Gastroesophageal sphincter (tissue), 4 donors: ENCODE measurements around the gene CDIPT. TPM values are rescaled to one million over a fixed set of nuclear protein-coding genes. Genes with fewer than 3 reads are reported as not detected.

ENCODE experiments used
- ATAC-seq: fragments of 150-250 bp; one replicate; pipeline ENCODE4 v1.9.1; 2016; ENCODE audit warnings: mild to moderate bottlenecking, moderate library complexity
- H3K27ac ChIP-seq, 4 donors: fragments of 200-600 bp; sonication (generic) in 3 of 4; 1 replicate in 3 of 4; 2 replicates in 1 of 4; pipeline ENCODE4 v1.5.1; 2016 to 2019
- H3K27me3 ChIP-seq: fragments of 200-600 bp; sonication (generic); one replicate; pipeline ENCODE4 v1.5.1; 2019
- H3K36me3 ChIP-seq, 2 donors: fragments of 200-600 bp; sonication (generic); one replicate each; pipeline ENCODE4 v1.5.1; 2019; ENCODE audit warnings: control low read depth in 1 of 2
- H3K4me1 ChIP-seq, 3 donors: fragments of 200-600 bp; sonication (generic); 1 replicate in 2 of 3; 2 replicates in 1 of 3; pipeline ENCODE4 v1.5.1; 2016 to 2019; ENCODE audit warnings: control low read depth in 2 of 3
- H3K4me3 ChIP-seq, 2 donors: fragments of 200-600 bp; sonication (generic); one replicate each; pipeline ENCODE4 v1.5.1; 2019; ENCODE audit warnings: mild to moderate bottlenecking in 1 of 2, moderate library complexity in 1 of 2
- H3K9me3 ChIP-seq, 3 donors: fragments of 200-600 bp; sonication (generic); one replicate each; pipeline ENCODE4 v1.5.1; 2017 to 2019; ENCODE audit warnings: control low read depth in 2 of 3
- EP300 ChIP-seq: sonication (generic); formaldehyde crosslinking; IDR thresholded peaks from one replicate; pipeline ENCODE4 v1.6.1; 2017; ENCODE audit warnings: antibody characterized with exemption, mild to moderate bottlenecking
- POLR2A ChIP-seq, 2 donors: fragments of 450-650 bp; IDR thresholded peaks; one replicate each; pipeline ENCODE4 v1.6.1; 2017; ENCODE audit warnings: antibody characterized with exemption in 2 of 2, mild to moderate bottlenecking in 2 of 2, moderate library complexity in 1 of 2
- POLR2AphosphoS5 ChIP-seq: sonication (generic); formaldehyde crosslinking; IDR thresholded peaks from one replicate; pipeline ENCODE4 v1.6.1; 2017; ENCODE audit warnings: antibody characterized with exemption
- WGBS, 2 donors: methylation state at CpG; one replicate each; pipeline ENCODE4 v1.1.5; 2018; ENCODE audit warnings: low coverage in 1 of 2; 5-methylcytosine and 5-hydroxymethylcytosine counted together
- total RNA-seq, 4 donors: library from RNA; depleted of rRNA; stranded (reverse); fragments of >200 nt; gene quantifications; one replicate each; pipeline ENCODE4 v1.1.0, GENCODE V29; 2016
- TF ChIP-seq, protein P1 (sequence below), 4 experiments: fragments of 200-600 bp in 2 of 4; fragments of 450-650 bp in 2 of 4; sonication (generic) in 1 of 4; IDR thresholded peaks; one replicate each; pipeline ENCODE4 v1.5.1; 2017 to 2019; ENCODE audit warnings: antibody characterized with exemption in 4 of 4, mild to moderate bottlenecking in 2 of 4, moderate library complexity in 2 of 4

Gene CDIPT
- total RNA-seq, 4 donors from 2014 or later, result 119 to 167 (median 130) TPM

DNA sequence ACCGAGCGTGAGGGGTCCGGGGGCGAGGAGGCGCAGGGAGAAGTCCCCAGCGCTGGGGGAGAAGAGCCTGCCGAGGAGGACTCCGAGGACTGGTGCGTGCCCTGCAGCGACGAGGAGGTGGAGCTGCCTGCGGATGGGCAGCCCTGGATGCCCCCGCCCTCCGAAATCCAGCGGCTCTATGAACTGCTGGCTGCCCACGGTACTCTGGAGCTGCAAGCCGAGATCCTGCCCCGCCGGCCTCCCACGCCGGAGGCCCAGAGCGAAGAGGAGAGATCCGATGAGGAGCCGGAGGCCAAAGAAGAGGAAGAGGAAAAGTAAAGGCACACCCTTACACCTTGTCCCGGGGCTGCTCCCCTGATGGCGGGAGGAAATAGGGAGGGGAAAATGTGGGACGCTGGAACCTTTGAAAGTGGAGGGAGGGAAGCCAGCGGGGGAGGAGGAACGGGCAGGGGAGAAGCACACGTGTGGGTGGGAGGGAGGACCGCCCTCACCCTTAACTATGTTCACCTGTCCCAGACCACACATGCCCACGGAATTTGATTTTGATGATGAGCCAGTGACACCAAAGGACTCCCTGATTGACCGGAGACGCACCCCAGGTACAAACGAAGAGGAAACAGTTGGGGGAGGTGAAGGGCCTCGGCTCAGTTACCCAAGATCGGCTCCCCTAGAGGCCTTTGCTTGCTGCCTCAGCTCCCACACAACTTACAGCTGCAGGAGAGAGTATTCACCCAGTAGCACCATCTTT, 46.2 kb downstream of the CDIPT start:
- Histone ChIP-seq H3K27ac (peak overlapping the region; percentile 84 to 98 (median 98)), H3K36me3 (peaks cover 0 to 20% of the 10 kb centered on the region in 2 donors), H3K9me3 (no peaks in the 10 kb centered on the region), H3K4me1 (peaks cover 2 to 86% (median 51%) of the 10 kb centered on the region in 3 donors), H3K27me3 (no peaks in the 10 kb centered on the region), H3K4me3 (peak overlapping the region; percentile 58 to 84)
- peak; percentile 2 to 49 for TF ChIP-seq POLR2A (IDR thresholded peaks at IDR 0.05)
- no peak for TF ChIP-seq EP300
- TF ChIP-seq POLR2AphosphoS5, result peak; percentile 39
- TF ChIP-seq, protein P1, sequence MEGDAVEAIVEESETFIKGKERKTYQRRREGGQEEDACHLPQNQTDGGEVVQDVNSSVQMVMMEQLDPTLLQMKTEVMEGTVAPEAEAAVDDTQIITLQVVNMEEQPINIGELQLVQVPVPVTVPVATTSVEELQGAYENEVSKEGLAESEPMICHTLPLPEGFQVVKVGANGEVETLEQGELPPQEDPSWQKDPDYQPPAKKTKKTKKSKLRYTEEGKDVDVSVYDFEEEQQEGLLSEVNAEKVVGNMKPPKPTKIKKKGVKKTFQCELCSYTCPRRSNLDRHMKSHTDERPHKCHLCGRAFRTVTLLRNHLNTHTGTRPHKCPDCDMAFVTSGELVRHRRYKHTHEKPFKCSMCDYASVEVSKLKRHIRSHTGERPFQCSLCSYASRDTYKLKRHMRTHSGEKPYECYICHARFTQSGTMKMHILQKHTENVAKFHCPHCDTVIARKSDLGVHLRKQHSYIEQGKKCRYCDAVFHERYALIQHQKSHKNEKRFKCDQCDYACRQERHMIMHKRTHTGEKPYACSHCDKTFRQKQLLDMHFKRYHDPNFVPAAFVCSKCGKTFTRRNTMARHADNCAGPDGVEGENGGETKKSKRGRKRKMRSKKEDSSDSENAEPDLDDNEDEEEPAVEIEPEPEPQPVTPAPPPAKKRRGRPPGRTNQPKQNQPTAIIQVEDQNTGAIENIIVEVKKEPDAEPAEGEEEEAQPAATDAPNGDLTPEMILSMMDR (IDR thresholded peaks at IDR 0.05), result no peak
- ATAC-seq, result peak; percentile 44
- 6 to 9% methylated on average over 3 to 14 of the region's 37 CpGs for WGBS, 2 donors

DNA sequence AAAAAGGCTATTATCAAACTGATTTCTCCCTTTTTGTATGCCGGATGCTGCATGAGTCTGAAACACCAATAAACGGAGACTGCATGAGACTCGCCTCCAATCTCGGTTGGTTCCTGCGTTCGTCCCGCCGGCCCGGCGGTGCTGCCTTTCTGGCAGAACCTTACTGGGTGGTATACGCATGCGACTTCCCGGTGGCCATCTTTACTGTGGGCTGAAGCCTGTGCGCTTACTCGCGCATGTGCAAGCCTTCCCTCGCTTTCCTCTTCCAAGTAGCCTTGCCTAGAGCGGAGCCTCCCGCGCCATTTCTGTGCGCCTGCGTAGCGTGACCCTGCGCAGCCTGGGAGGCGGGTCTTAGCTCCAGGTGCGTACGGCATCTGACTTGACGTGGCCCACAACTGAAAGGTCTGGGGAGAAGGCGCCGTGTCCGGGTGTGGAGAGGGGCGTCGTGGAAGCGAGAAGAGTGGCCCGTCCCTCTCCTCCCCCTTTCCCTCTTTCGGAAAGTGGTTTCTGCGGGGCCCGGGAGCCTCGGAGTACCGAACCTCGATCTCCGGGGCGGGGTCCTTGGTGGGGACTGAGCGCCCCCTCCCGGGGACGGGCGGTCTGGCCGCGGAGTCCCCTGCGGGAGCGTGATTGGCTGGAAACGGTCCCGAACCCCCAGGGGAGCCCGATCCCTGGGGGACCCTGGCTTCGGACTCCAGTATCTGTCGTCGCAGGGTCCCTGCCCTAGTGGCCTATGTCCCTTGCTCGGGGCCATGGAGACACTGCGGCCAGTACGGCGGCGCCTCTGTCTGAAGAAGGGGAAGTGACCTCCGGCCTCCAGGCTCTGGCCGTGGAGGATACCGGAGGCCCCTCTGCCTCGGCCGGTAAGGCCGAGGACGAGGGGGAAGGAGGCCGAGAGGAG, 47.0 kb downstream of the CDIPT start, which contains the start of gene PAGR1:
Gene PAGR1, plus strand, starts transcription at position 360 of the 901 bp plus-strand sequence. Its CDS starts 374 bp downstream, at position 734.
- peaks cover 0 to 20% of the 10 kb centered on the region in 2 donors for H3K36me3 ChIP-seq
- TF ChIP-seq POLR2AphosphoS5 (peak; percentile 65), EP300 (no peak), POLR2A (IDR thresholded peaks at IDR 0.05) (peak; percentile 32 to 49)
- TF ChIP-seq, protein P1 (IDR thresholded peaks at IDR 0.05), result peak in 3 of 4 experiments; percentile 84 to 98 (median 91)
- H3K27ac ChIP-seq, result peak within 1 kb of the TSS; percentile 84 to 98 (median 98)
- peaks cover 2 to 85% (median 45%) of the 10 kb centered on the region in 3 donors for H3K4me1 ChIP-seq
- no peaks in the 10 kb centered on the region for H3K9me3 ChIP-seq
- no peaks in the 10 kb centered on the region for H3K27me3 ChIP-seq
- H3K4me3 ChIP-seq, result peak within 1 kb of the TSS; percentile 58 to 84
- ATAC-seq, result peak; percentile 85
- WGBS, 2 donors, result 0 to 1% methylated on average over 10 to 23 of the region's 70 CpGs

DNA sequence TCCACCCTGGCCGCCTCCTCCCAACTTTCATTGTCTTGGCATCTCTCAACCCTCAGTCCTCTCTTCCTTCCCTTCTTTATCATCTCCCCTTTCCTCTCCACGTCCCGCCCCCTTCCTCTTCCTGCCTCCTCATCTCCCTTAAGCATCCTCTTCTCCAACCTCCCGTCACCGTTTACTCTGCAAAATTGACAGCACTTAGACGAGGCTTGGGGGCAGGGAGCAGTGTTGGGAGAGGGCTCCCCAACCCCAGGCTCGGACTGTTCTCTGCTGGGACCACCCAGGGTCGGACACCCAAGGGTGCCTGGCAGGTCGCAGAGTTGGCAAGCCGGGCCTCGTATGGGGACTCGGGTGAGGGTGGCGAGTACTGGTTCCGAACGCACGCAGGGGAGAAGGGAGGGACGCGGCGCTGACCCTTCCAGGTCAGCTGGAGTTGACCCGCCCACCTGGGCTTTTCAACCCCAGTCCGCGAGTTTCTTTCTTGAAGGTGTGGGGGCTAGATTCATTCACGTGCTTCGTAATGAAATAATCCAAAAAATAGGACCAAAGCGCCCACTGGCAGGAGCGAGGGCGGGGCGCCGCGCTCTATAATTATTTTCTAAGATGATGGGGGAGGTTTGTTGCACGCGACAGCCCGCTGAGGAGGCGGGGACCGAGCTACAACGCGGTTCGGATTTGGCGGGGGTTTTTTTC, 47.8 kb downstream of the CDIPT start:
- Histone ChIP-seq H3K9me3 (no peaks in the 10 kb centered on the region), H3K27me3 (no peaks in the 10 kb centered on the region), H3K36me3 (peaks cover 0 to 22% of the 10 kb centered on the region in 2 donors), H3K4me3 (peak overlapping the region; percentile 25 to 84), H3K4me1 (peaks cover 6 to 87% (median 53%) of the 10 kb centered on the region in 3 donors), H3K27ac (peak overlapping the region; percentile 60 to 98 (median 98))
- no peak for ATAC-seq
- 1 to 13% methylated on average over 5 to 16 of the region's 39 CpGs for WGBS, 2 donors
- TF ChIP-seq POLR2A (IDR thresholded peaks at IDR 0.05), result no peak
- TF ChIP-seq, protein P1 (IDR thresholded peaks at IDR 0.05), result no peak
- no peak for TF ChIP-seq POLR2AphosphoS5

DNA sequence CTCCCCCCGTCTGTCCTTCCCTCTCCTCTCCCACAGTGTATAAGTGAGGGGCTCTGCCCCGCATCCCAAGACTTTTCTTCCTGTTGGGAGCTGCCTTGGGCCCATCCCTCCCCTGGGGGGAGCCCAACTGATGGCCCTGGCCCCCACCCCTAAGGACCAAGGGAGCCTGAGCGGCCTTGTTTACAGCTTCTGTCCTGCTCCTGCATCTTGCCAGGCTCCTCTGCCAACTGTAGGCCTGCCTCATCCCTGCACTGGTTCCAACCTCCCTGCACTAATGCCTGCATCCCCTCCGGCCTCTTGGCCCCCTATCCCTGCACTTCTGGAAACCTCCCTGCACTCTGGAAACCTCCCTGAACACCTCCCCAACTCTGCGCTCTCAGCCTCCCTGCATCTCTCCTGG, 48.4 kb downstream of the CDIPT start:
- H3K27ac ChIP-seq, result peak overlapping the region in 3 of 4 donors; percentile 98

More for the DNA sequence above, 48.4 kb downstream of the CDIPT start:
- 65 to 100% methylated on average over 1 to 3 of the region's 5 CpGs for WGBS, 2 donors
- H3K4me3 ChIP-seq, result peak overlapping the region in 1 of 2 donors; percentile 84
- no peaks in the 10 kb centered on the region for H3K9me3 ChIP-seq
- H3K4me1 ChIP-seq, result peaks cover 6 to 87% (median 53%) of the 10 kb centered on the region in 3 donors
- peaks cover 0 to 28% of the 10 kb centered on the region in 2 donors for H3K36me3 ChIP-seq
- ATAC-seq, result no peak
- H3K27me3 ChIP-seq, result no peaks in the 10 kb centered on the region
- no peak for TF ChIP-seq POLR2A (IDR thresholded peaks at IDR 0.05)
- TF ChIP-seq, protein P1 (IDR thresholded peaks at IDR 0.05), result no peak
